Measurements from ENCODE around the gene STMN1.

- TF ChIP-seq YY1 (IDR thresholded peaks at IDR 0.05; ENCODE audit: insufficient read depth, insufficient read length) (no peak), ZNF274 (IDR thresholded peaks at IDR 0.05; ENCODE audit: low read depth, low read length) (no peak)
Measured at GRCh38 chr1:25900219-25900618, 6.0 kb downstream of the STMN1 start.

Data from NT2/D1 (cell line).